IPS-18a (cell line): ENCODE measurements around the gene WDR59.
"Not testable (repeated sequence)": the region's sequence is repeated elsewhere in the genome, so short reads cannot be mapped to it uniquely, and the experiment has no call there.

Source experiments
- H3K27ac ChIP-seq: one replicate; pipeline ENCODE4 v1.5.1; 2013; ENCODE audit warnings: low read length
- H3K27me3 ChIP-seq: one replicate; pipeline ENCODE4 v1.6.1; 2013; ENCODE audit warnings: mild to moderate bottlenecking, low read length; ENCODE audit not compliant: control insufficient read depth, insufficient read depth
- H3K36me3 ChIP-seq: one replicate; pipeline ENCODE4 v1.6.1; 2013; ENCODE audit warnings: low read depth, low read length; ENCODE audit not compliant: control insufficient read depth
- H3K4me1 ChIP-seq: one replicate; pipeline ENCODE4 v1.6.1; 2013; ENCODE audit warnings: low read depth, low read length; ENCODE audit not compliant: control insufficient read depth
- H3K4me3 ChIP-seq: one replicate; pipeline ENCODE4 v1.5.1; 2013; ENCODE audit warnings: low read length
- H3K9ac ChIP-seq: one replicate; pipeline ENCODE4 v1.6.1; 2013; ENCODE audit warnings: mild to moderate bottlenecking, low read length, moderate library complexity
- H3K9me3 ChIP-seq: one replicate; pipeline ENCODE4 v1.6.1; 2013; ENCODE audit warnings: low read depth, low read length; ENCODE audit not compliant: control insufficient read depth

The WDR59 gene, protein sequence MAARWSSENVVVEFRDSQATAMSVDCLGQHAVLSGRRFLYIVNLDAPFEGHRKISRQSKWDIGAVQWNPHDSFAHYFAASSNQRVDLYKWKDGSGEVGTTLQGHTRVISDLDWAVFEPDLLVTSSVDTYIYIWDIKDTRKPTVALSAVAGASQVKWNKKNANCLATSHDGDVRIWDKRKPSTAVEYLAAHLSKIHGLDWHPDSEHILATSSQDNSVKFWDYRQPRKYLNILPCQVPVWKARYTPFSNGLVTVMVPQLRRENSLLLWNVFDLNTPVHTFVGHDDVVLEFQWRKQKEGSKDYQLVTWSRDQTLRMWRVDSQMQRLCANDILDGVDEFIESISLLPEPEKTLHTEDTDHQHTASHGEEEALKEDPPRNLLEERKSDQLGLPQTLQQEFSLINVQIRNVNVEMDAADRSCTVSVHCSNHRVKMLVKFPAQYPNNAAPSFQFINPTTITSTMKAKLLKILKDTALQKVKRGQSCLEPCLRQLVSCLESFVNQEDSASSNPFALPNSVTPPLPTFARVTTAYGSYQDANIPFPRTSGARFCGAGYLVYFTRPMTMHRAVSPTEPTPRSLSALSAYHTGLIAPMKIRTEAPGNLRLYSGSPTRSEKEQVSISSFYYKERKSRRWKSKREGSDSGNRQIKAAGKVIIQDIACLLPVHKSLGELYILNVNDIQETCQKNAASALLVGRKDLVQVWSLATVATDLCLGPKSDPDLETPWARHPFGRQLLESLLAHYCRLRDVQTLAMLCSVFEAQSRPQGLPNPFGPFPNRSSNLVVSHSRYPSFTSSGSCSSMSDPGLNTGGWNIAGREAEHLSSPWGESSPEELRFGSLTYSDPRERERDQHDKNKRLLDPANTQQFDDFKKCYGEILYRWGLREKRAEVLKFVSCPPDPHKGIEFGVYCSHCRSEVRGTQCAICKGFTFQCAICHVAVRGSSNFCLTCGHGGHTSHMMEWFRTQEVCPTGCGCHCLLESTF

DNA sequence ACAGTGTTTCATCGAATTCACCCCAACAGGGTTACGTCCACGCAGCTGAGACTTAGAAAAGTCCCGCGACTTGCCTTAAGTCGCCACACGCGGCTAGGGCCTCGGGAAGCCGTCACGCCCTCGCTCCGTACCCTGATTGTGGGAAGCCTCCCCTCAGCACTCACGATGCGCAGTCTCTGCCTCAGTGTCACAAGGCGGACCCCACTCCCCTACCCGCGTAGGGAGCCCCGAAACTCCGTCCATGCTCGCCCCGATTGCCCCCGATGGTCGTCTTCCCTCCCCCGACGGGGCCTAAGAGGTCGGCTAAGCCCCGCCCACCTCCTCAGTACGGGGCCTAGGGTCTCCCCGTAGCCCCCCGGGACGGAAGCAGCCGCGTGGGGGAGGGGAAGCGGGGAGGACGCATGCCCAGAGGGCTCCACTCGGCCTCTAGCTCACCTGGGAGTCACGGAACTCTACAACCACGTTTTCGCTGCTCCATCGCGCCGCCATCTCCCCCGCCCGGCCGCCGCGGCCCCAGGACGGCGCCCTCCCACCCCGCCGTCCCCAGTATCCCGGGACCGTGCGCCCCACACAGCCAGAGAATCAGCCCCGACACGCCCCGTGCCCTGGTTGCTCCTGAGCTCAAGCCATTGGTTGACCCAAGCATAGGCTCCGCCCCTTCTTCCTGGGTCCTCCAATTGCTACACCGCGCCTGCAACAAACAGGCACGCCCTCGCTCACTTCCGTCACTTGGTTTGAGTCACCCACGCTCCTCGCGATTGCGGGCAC is at the start of gene WDR59:
TSS of gene WDR59 (minus strand) at position 595 of the 768 bp plus-strand sequence. CDS start at position 489, 106 bp downstream.
- peak within 1 kb of the TSS; percentile 79 for H3K9ac ChIP-seq
- H3K27ac ChIP-seq = peak within 1 kb of the TSS; percentile 24
- H3K4me1 ChIP-seq = no peaks in the 10 kb centered on the region
- no peaks in the 10 kb centered on the region for H3K27me3 ChIP-seq
- no peaks in the 10 kb centered on the region for H3K9me3 ChIP-seq
- H3K4me3 ChIP-seq = peak within 1 kb of the TSS; percentile 93
- no peaks in the 10 kb centered on the region for H3K36me3 ChIP-seq

DNA sequence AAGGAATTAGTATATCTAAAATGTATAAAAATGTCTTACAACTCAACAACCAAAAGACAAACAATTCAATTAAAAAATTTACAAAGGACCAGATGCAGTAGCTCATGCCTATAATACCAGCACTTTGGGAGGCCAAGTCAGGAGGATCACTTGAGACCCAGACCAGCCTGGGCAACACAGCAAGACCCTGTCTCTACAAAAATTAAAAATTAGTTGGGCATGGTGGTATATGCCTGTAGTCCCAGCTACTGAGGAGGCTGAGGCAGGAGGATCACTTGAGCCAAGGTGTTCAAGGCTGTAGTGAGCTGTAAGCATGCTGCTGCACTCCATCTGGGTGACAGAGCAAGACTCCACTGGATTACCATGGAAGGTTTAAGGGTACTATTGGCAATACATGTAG is 47.7 kb upstream of the WDR59 start:
- Histone ChIP-seq H3K27ac (no peak overlapping the region), H3K4me1 (no peaks in the 10 kb centered on the region), H3K27me3 (no peaks in the 10 kb centered on the region), H3K36me3 (no peaks in the 10 kb centered on the region), H3K9ac (no peak overlapping the region), H3K9me3 (peaks cover 3% of the 10 kb centered on the region), H3K4me3 (no peak overlapping the region)

DNA sequence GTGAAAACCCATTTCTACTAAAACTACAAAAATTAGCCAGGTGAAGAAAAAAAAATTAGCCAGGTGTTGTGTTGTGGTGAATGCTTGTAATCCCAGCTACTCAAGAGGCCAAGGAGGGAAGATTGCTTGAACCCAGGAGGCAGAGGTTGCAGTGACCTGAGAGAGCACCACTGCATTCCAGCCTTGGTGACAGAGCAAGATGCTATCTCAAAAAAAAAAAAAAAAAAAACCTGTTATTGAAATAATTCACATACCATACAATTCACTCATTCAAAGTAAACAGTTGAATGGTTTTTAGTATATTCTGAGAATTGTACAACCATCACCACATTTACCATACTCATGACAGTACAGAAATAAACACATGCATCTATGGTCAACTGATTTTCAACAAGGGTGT is 44.9 kb upstream of the WDR59 start:
- Histone ChIP-seq H3K4me1 (no peaks in the 10 kb centered on the region), H3K9ac (no peak overlapping the region), H3K4me3 (no peak overlapping the region), H3K27ac (no peak overlapping the region), H3K36me3 (no peaks in the 10 kb centered on the region), H3K27me3 (no peaks in the 10 kb centered on the region), H3K9me3 (peaks cover 3% of the 10 kb centered on the region)

DNA sequence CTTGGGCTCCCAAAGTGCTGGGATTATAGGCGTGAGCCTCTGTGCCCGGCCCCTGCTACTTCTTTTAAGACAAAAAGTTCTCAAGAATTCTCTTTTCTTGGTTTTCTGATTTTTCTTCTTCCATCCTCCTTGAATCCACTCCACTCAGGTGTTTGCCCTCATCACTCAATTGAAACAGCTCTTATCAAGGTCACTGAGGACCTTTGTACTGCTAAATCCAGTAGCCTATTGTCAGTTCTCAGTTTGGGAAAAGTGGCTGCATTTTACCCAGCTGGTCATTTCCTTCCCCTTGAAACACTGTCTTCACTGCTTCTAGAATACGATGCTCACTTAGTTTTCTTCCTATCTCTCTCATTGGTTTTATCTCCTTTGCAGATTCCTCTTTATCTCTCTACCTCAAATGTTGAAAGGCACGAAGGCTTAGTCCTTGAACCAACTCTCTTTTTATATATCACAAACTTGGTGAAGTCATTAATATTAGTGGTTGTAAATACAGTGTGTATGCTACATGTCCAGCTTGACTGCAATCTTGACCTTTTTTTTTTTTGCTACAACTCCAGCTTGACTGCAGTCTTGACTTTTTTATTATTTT is 43.7 kb upstream of the WDR59 start:
- Histone ChIP-seq H3K9me3 (peaks cover 3% of the 10 kb centered on the region), H3K36me3 (no peaks in the 10 kb centered on the region), H3K4me1 (no peaks in the 10 kb centered on the region), H3K27ac (no peak overlapping the region), H3K27me3 (no peaks in the 10 kb centered on the region), H3K4me3 (no peak overlapping the region), H3K9ac (no peak overlapping the region)

DNA sequence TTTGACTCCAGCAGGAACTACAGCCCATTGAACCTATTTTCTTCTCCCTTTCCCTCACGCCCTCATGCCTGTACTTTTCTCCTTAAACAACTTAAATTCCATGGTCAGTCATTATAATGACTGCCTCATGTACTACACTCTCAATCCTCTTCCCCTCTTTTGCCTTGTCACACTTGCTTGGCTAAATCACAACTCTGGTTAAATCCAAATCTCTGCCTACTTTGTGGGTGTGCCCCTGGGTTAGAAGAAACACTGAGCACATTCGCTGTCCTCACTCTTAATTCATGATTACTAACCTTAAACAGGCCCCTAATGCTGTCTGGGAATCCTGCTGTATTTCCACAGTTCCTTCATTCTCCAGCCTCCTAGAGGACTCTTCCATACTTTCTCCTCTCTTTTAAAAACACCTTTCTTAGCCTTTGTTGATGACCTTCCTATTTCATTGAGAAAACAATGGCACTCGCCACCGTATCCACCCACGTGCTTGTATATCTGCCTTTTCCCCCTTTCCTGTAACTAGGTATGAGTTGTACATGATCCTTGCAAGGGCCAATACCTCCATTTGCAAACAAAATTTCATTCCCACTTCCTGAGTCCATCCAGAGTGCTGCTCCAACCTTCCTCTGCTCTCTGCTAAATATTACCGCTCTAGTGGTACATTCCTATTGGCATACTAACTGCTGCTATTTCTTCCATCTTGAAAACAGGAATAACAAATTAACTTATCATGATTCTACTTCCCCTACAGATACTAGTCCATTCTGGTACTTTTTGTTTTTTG is 42.8 kb upstream of the WDR59 start:
- Histone ChIP-seq H3K27me3 (no peaks in the 10 kb centered on the region), H3K4me3 (no peak overlapping the region), H3K4me1 (no peaks in the 10 kb centered on the region), H3K9ac (no peak overlapping the region), H3K9me3 (peaks cover 3% of the 10 kb centered on the region), H3K27ac (no peak overlapping the region), H3K36me3 (no peaks in the 10 kb centered on the region)

DNA sequence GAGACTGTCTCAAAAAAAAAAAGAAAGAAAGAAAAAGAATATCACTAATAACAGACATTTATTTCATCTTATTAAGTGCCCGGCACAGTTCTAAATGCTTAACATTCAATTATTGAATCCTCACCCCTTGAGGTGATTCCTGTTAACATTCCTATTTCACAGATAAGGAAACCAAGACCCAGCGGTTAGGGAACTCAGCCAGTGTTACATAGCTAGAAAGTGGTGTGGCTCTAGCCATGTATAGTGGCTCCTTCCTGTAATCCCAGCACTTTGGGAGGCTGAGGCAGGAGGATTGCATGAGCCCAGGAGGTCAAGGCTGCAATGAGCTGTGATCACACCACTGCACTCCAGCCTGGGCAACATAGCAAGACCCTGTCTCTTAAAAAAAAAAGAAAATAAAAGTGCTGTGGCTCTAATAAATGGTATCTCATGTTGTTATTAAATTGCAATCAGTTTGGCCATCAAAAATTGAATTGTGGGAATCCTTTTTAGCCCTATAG is 42.0 kb upstream of the WDR59 start:
- H3K9me3 ChIP-seq = peaks cover 3% of the 10 kb centered on the region
- H3K27ac ChIP-seq = no peak overlapping the region
- H3K27me3 ChIP-seq = no peaks in the 10 kb centered on the region
- no peaks in the 10 kb centered on the region for H3K36me3 ChIP-seq
- no peak overlapping the region for H3K4me3 ChIP-seq
- no peak overlapping the region for H3K9ac ChIP-seq
- no peaks in the 10 kb centered on the region for H3K4me1 ChIP-seq

DNA sequence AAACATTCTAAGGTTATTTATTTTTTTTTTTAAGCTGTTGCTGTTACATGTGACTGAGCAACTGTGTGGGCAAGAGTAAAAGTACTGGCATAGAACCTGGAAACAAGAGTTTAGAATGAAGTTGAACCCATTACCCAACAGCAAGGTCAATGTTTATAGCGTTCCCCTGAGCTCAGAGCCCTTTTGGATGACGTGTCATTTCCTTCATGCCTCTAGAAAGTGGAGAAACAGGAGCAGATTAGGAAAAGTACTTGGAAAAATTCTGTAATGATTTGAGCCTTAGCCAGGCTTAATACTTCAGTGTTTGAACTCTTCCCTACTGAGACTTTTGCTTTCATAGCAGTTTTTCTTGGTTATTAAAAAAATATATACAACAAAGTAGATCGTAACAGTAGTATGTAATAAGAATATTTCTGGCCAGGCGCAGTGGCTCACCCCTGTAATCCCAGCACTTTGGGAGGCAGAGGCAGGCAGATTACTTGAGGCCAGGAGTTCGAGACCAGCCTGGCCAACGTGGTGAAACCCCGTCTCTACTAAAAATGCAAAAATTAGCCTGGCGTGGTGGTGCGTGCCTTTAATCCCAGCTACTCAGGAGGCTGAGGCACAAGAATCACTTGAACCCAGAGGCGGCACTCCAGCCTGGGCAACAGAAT is 41.4 kb upstream of the WDR59 start:
- H3K4me1 ChIP-seq, H3K27ac ChIP-seq, H3K36me3 ChIP-seq, H3K9me3 ChIP-seq, H3K4me3 ChIP-seq, H3K27me3 ChIP-seq, H3K9ac ChIP-seq: not testable (repeated sequence)

DNA sequence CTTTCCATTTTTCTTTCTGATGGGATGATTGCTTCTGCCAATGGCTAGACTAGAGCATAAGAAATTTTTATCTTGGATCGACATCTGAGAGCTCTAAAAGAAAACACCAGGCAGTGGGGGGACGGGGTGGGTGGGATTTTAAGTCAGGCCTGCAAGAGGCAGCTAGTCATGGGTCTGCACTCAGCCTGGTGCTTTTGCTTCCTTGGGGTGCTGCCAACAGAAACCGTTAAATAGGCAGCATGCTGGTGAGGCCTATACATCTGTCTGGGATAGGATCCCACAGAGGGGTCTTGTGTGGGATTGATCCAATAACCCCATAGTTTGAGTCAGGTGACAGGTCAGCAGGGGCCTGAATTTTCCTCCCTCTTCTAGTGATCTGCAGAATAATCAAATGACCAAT is 40.8 kb upstream of the WDR59 start:
- H3K9ac ChIP-seq = no peak overlapping the region
- no peaks in the 10 kb centered on the region for H3K36me3 ChIP-seq
- H3K9me3 ChIP-seq = peaks cover 3% of the 10 kb centered on the region

DNA sequence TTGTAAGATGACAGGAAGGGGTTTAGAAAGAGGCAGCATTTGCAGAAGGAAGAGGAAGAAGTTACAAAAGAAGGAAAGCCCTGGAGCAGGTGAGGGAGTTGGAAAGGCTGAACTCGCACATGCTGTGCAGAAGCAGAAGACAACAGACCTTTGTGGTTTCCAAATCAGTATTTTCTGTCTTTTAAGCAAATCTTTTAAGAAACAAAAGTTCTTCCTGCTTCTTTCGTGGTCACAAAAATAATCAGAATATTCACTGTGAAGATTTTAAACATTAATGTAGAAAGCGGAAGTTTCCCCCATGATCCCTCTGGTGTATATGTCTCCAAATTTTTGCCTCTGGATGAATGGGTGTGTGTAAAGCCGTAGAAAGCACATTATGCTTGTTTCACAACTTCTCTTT is 39.7 kb upstream of the WDR59 start:
- no peak overlapping the region for H3K27ac ChIP-seq
- no peak overlapping the region for H3K4me3 ChIP-seq
- H3K9ac ChIP-seq = no peak overlapping the region
- no peaks in the 10 kb centered on the region for H3K9me3 ChIP-seq
- no peaks in the 10 kb centered on the region for H3K4me1 ChIP-seq
- no peaks in the 10 kb centered on the region for H3K27me3 ChIP-seq
- no peaks in the 10 kb centered on the region for H3K36me3 ChIP-seq

More for the DNA sequence above, 40.8 kb upstream of the WDR59 start:
- no peak overlapping the region for H3K4me3 ChIP-seq
- no peaks in the 10 kb centered on the region for H3K4me1 ChIP-seq
- H3K27ac ChIP-seq = no peak overlapping the region
- no peaks in the 10 kb centered on the region for H3K27me3 ChIP-seq

DNA sequence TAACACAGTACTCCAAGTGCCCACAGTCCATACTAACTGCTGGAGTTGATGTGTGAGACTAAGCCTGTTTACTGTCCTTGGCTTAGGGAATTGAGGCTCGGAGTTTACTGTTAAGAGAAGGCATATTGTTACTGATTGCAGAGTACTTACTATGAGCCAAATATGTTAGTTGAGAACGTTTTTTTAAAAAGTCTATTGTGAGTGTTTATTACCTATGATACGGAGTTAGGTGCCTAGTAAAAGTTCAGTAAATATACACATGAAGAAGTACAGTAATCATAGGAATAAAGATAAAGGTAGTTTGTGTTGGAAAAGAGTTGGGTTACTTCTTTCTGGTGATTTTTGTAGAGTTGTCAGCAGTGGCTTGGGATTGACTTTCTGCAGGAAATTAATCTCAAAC is 39.3 kb upstream of the WDR59 start:
- no peaks in the 10 kb centered on the region for H3K27me3 ChIP-seq
- H3K9me3 ChIP-seq = no peaks in the 10 kb centered on the region
- H3K9ac ChIP-seq = no peak overlapping the region
- no peak overlapping the region for H3K4me3 ChIP-seq
- no peak overlapping the region for H3K27ac ChIP-seq
- no peaks in the 10 kb centered on the region for H3K4me1 ChIP-seq
- no peaks in the 10 kb centered on the region for H3K36me3 ChIP-seq
